ENCODE results near the gene SFTPB.
A peak's percentile ranks its signal among the peaks of the same experiment; 100 is the strongest.
"Not testable (repeated sequence)": the region's sequence is repeated elsewhere in the genome, so short reads cannot be mapped to it uniquely, and the experiment has no call there.

SFTPB gene

DNA sequence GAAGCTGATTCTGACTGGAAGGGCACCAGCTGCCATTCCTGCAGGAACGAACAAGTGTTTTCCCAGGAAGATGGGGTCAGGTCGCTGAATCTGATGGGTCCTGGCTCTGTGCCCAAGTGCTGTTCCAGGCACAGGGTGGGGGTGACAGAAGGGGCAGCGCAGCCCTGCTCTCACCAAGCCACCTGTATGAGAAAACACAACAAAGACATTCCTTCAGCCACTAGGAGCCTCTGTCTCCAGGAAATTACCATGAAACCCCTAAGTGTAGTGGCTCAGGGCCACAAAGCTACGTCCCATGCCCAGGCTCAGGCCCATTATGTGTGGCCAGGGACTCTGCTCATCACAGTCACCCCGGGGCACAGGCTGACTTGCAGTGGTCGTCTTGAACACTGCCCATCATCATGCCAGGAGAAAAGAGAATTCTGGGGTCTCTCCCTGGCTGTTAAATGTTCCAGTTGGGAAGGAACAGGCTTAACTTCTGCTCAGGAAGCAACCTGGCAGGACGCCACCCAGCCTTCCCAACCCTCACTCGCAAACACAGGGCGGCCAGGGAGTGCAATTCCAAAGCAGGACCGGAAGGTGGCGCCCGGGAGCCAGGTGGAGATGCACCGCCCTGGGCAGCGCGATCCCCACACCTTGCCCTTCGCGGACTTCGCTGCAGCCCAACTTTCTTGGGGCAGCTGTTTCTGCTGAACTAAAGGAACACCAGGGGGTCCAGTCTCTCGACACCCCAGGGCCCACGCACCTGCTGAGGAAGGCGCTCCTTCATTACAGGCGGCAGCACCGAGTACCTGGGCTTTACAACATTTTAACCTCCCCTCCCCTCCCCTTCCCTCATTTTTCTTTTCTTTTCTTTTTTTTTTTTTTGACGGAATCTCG, 11.0 kb upstream of the SFTPB start:
- Mint-ChIP-seq H3K4me1 (peaks cover 20% of the 10 kb centered on the region), H3K27me3 (peaks cover 35% of the 10 kb centered on the region), H3K9me3 (no peaks in the 10 kb centered on the region), H3K4me3 (no peak overlapping the region), H3K27ac (no peak overlapping the region), H3K36me3 (no peaks in the 10 kb centered on the region)
- peak; percentile 82 for DNase-seq
- CTCF ChIA-PET: interaction anchor here (0.6 to 4.2 kb wide), 19 partner anchors 13 to 400 kb away, joined by 3 to 96 read pairs (median 5); no protein-coding TSS in a partner anchor

DNA sequence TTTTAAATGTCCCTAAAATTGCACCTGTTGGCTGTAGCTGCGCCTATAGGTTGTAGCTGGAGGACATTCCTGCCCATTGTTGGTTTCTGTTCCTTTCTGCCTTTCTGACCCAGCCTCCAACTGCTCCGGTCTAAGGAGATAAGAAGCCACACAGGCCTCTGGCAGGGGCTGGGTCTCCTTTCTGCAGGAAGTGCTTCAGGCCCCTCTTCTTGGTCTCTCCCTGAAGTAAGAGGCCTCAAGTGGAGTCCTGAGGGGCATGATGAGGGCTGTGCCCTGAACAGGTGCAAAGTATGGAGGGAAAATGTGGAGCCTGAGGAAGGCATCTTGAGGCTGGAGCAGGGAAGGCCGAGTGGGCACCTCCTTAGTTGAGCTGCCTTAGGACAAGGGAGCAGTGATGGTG, 10.4 kb upstream of the SFTPB start:
- Mint-ChIP-seq H3K27me3 (peaks cover 42% of the 10 kb centered on the region), H3K4me3 (no peak overlapping the region), H3K9me3 (no peaks in the 10 kb centered on the region), H3K4me1 (peaks cover 20% of the 10 kb centered on the region), H3K36me3 (no peaks in the 10 kb centered on the region), H3K27ac (no peak overlapping the region)
- CTCF ChIA-PET: interaction anchor here (0.6 to 4.2 kb wide), 10 partner anchors 12 to 135 kb away, joined by 3 to 96 read pairs (median 6); no protein-coding TSS in a partner anchor
- DNase-seq: no peak

DNA sequence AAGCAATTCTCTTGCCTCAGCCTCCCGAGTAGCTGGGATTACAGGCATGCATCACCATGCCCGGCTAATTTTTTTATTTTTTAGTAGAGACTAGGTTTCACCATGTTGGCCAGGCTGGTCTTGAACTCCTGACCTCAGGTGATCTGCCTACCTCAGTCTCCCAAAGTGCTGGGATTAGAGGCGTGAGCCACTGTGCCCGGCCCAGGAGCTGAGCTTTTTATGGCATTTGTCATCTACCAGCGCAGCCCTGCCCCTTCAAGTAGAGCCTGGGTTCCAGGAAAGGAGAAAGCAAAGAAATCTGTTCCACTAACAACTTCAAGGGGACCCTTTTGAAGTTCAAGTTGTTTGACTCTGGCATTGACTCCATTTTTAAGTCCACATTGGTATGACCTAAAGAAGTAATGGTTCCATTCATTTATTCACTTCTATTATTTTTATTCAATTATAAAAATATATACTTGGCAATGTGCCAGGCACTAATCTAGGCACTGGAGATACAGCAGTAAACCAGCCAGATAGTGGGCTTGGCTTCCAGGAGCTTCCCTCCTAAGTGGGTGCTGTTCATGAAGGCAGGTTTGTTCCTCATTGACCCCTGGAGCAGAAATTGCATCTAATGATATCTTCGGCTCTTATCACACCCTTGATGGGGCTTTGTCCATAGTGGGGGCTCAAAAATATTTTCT, 8.0 kb upstream of the SFTPB start:
- CTCF ChIA-PET: interaction anchor here (1.2 to 4.7 kb wide), 3 partner anchors 39 to 138 kb away, joined by 3 to 17 read pairs (median 4); no protein-coding TSS in a partner anchor

DNA sequence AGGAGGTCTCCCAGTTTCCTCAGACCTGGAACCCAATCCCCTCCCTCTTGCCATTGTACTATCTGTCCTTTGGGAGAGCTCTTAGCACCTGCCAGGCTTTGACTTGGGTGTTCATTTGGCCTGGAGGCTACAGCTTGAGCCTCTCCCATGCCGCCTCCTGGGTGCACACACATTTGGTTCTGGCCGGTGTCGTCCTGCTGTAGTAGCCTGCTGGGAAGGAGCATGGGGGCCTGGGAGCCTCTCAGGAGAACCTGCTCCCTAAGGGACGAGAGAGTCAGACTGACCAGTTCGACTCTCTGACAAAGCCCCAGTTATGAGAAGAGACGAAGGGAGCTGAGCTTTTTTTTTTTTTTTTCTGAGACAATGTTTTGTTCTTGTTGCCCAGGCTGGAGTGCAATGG, 7.4 kb upstream of the SFTPB start:
- peaks cover 42% of the 10 kb centered on the region for H3K27me3 Mint-ChIP-seq
- H3K9me3 Mint-ChIP-seq: no peaks in the 10 kb centered on the region
- no peaks in the 10 kb centered on the region for H3K36me3 Mint-ChIP-seq
- DNase-seq: no peak
- H3K4me1 Mint-ChIP-seq: peaks cover 8% of the 10 kb centered on the region
- CTCF ChIA-PET: interaction anchor here (1.1 to 4.7 kb wide), 5 partner anchors 9 to 139 kb away, joined by 3 to 17 read pairs (median 3); no protein-coding TSS in a partner anchor
- H3K4me3 Mint-ChIP-seq: no peak overlapping the region
- no peak overlapping the region for H3K27ac Mint-ChIP-seq

More for the DNA sequence above, 8.0 kb upstream of the SFTPB start:
- DNase-seq: no peak
- Mint-ChIP-seq H3K4me3 (no peak overlapping the region), H3K27me3 (peaks cover 37% of the 10 kb centered on the region), H3K36me3 (no peaks in the 10 kb centered on the region), H3K9me3 (no peaks in the 10 kb centered on the region), H3K27ac (no peak overlapping the region), H3K4me1 (peaks cover 13% of the 10 kb centered on the region)

DNA sequence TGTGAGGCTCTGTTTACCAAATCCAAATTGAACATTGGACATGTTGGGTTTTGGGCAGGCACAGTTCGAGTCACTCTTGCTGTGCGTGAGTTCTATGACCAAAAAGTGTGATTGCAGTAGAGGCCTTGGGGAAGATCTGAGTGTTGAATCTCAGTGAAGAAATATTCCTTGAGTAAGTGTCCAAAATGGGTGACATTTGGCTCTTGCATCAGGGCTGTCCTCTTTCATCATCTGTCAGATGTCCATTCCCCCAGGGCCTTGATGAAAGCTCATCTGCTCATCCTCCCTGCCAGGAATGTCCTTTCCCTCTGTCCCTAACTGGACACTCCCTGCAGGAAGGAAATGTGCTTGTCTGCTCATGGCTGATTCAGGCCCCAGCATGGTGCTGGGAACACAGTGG, 6.4 kb upstream of the SFTPB start:
- H3K4me3 Mint-ChIP-seq: no peak overlapping the region
- CTCF ChIA-PET: interaction anchor here (1.1 to 4.7 kb wide), 3 partner anchors 8 to 38 kb away, joined by 3 to 17 read pairs (median 3); no protein-coding TSS in a partner anchor
- H3K9me3 Mint-ChIP-seq: no peaks in the 10 kb centered on the region
- no peak overlapping the region for H3K27ac Mint-ChIP-seq
- no peaks in the 10 kb centered on the region for H3K36me3 Mint-ChIP-seq
- peaks cover 5% of the 10 kb centered on the region for H3K4me1 Mint-ChIP-seq
- peaks cover 39% of the 10 kb centered on the region for H3K27me3 Mint-ChIP-seq
- no peak for DNase-seq

DNA sequence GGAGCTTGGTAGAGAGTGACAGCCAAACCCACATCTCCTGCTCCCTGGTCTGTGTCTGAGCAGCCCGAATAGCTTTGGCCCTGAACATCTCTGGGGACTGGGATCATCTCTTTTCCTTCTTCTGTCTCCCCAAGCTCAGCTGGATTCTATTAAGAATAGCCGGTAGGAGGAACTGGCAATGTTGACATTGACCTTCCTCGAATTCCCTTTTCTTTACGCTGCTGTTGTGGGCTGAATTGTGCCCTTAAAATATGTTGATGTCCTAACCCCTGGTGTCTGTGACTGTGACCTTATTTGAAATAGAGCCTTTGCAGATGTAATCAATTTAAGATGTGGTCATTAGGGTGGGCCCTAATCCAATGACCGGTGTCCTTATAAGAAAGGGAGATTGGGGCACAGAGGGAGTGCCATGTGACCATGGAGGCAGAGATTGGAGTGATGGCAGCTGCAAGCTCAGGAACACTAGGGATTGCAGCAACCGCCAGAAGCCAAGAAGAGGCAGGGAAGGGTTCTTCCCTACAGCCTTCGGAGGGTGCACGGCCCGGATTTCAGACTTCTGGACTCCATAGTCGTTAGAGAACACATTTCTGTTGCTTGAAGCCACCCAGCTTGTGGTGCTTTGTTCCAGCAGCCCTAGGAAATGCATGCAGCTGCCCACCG, 5.8 kb upstream of the SFTPB start:
- Mint-ChIP-seq H3K36me3 (no peaks in the 10 kb centered on the region), H3K9me3 (no peaks in the 10 kb centered on the region), H3K27ac (no peak overlapping the region), H3K27me3 (peaks cover 35% of the 10 kb centered on the region), H3K4me3 (no peak overlapping the region), H3K4me1 (peaks cover 2% of the 10 kb centered on the region)
- no peak for DNase-seq
- CTCF ChIA-PET: interaction anchor here (0.6 to 4.7 kb wide), 4 partner anchors 29 to 54 kb away, joined by 3 to 17 read pairs (median 3); no protein-coding TSS in a partner anchor

DNA sequence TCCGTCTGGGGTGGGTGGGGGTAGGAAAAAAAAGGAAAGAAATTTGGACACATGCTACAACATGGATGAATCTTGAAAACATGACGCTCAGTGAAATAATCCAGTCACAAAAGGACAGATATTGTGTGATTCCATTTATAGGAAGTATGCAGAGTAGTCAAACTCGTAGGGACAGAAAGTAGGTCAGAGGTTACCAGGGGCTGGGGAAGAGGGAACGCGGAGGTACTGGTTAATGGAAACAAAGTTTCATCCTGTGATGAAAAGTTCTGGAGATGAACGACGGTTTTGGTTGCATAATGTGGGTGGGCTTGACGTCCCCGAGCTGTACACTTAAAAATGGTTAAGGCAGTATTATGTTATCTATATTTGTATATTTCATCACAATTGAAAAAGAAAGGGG, 4.5 kb upstream of the SFTPB start:
- Mint-ChIP-seq H3K27ac (no peak overlapping the region), H3K4me3 (no peak overlapping the region), H3K27me3 (peaks cover 32% of the 10 kb centered on the region), H3K36me3 (no peaks in the 10 kb centered on the region), H3K4me1 (no peaks in the 10 kb centered on the region), H3K9me3 (no peaks in the 10 kb centered on the region)
- CTCF ChIA-PET: no interaction called here
- DNase-seq: no peak

DNA sequence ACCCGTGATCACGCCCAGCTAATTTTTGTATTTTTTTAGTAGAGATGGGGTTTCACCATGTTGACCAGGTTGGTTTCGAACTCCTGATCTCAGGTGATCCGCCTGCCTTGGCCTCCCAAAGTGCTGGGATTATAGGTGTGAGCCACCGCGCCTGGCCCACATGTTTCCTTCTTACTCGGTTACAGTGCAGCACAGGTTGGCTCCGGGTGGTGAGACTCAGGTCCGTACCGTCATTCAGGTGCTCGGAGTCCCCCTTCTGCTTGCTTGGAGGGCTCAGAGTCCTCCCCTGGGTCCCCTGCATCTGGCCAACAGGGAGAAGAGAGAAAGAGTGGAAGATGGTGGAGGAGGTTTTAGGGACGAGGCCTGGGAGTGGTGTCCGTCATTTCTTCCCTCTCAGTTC, 2.4 kb upstream of the SFTPB start:
- not testable (repeated sequence) for H3K9me3 Mint-ChIP-seq, H3K4me1 Mint-ChIP-seq, H3K27ac Mint-ChIP-seq, DNase-seq, H3K4me3 Mint-ChIP-seq, H3K36me3 Mint-ChIP-seq
- peaks cover 31% of the 10 kb centered on the region for H3K27me3 Mint-ChIP-seq
- CTCF ChIA-PET: interaction anchor here (1.1 to 1.5 kb wide), 2 partner anchors 14 to 37 kb away, joined by 3 to 4 read pairs; no protein-coding TSS in a partner anchor

DNA sequence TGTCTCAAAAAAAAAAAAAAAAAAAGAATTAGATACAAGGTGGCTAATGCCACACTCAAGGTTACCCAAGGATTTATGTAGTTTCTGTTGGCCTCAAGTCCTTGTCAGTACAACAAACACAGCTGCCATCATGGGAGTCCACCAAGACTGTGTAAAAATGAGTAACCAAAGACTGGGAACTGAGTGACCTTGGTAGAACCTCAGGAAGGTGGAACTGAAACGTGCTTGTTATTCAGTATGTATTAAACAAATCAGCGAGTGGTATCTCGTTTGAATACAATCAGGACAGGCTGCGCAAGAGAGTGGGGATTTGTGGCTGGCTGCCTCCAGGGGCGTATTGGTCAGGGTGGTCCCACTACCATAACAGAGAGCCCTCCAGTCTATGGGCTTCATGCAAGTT, 1.6 kb upstream of the SFTPB start:
- Mint-ChIP-seq H3K4me3 (no peak overlapping the region), H3K9me3 (no peaks in the 10 kb centered on the region)

DNA sequence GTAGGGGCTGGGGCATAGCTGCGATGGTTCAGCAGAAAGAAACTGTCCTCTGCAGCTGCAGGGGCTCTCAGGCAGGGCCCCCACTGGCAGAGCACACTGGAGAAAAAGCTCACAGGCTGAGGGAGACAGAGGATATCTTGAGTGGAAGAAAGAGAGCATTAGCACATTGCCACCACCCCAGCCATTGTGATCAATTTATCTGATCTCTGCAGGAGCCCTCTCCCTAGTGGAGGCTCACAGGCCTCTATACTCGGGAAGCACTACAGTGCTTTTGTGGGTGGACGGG, 801 bp upstream of the SFTPB start:
- H3K9me3 Mint-ChIP-seq: no peaks in the 10 kb centered on the region
- no peak overlapping the region for H3K27ac Mint-ChIP-seq
- CTCF ChIA-PET: no interaction called here
- peaks cover 20% of the 10 kb centered on the region for H3K27me3 Mint-ChIP-seq
- no peaks in the 10 kb centered on the region for H3K36me3 Mint-ChIP-seq
- DNase-seq: no peak
- H3K4me1 Mint-ChIP-seq: no peaks in the 10 kb centered on the region
- H3K4me3 Mint-ChIP-seq: no peak overlapping the region

More for the DNA sequence above, 1.6 kb upstream of the SFTPB start:
- H3K36me3 Mint-ChIP-seq: no peaks in the 10 kb centered on the region
- DNase-seq: no peak
- H3K27me3 Mint-ChIP-seq: peaks cover 24% of the 10 kb centered on the region
- H3K27ac Mint-ChIP-seq: no peak overlapping the region
- no peaks in the 10 kb centered on the region for H3K4me1 Mint-ChIP-seq
- CTCF ChIA-PET: no interaction called here

DNA sequence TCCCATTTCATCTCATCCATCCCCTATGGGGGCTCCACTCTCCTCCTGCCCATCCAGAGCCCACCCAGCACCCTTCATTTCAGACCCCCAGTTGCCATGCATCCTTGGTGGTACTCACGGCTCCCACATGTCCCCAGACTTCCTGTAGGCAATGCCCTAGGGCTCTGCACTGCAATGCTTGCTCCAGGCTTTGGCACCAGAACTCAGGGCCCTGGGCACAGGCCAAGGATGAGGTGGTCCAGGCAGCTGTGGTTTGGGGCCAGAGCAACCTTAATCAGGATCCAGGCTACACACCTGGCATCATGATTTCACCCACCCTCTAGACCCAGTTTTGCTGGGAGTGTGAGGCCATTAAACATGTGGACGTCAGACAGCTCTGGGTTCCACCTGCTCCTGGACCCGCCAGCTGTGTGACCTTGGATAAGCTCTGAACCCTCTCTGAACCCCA, 414 bp downstream of the SFTPB start:
- no peak for DNase-seq
- no peak overlapping the region for H3K4me3 Mint-ChIP-seq
- H3K36me3 Mint-ChIP-seq: no peaks in the 10 kb centered on the region
- CTCF ChIA-PET: interaction anchor here (0.9 to 1.1 kb wide), 2 partner anchors 30 to 41 kb away, joined by 3 read pairs; no protein-coding TSS in a partner anchor
- peaks cover 13% of the 10 kb centered on the region for H3K27me3 Mint-ChIP-seq
- H3K9me3 Mint-ChIP-seq: no peaks in the 10 kb centered on the region
- no peaks in the 10 kb centered on the region for H3K4me1 Mint-ChIP-seq
- no peak overlapping the region for H3K27ac Mint-ChIP-seq

DNA sequence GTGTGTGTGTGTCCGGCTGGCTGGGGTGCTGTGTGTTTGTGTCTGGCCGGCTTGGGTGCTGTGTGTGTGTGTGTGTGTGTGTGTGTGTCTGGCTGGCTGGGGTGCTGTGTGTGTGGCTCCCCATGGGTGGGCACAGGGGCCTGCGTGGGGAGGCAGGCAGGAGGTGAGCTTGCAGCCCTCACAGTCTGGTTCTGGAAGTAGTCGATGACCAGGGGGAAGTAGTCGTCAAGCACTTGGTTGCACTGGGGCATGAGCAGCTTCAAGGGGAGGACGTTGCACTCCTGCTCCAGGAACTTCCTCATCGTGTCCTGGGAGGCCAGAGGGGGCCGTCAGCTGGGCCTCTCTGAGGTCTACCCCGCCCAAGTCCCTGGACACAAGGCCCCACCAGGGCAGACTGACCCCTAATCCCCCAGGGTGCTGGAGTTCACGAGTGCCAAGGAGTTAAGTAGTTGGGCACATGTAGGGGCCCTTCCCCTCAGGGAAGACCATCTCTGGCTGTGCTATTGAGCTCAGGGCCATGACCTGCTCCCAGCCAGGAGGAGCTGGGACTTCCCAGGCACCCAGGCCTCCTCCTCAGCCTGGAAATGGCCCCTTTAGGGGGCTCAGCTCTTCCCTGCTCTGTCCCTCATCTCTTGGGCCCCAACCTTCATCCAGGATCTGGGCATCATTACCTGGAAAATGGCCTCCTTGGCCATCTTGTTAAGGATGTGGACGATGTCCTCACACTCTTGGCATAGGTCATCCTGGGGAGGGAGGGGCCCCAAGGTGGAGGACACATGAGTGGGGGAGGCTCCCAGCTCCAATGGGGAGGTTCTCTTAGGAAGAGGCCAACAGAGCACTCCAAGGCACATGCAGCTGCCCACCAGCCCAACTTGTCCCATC, 1.3 kb downstream of the SFTPB start:
- Mint-ChIP-seq H3K27me3 (peaks cover 13% of the 10 kb centered on the region), H3K4me3 (no peak overlapping the region), H3K36me3 (no peaks in the 10 kb centered on the region), H3K4me1 (no peaks in the 10 kb centered on the region), H3K9me3 (no peaks in the 10 kb centered on the region), H3K27ac (no peak overlapping the region)
- CTCF ChIA-PET: interaction anchor here (0.7 to 1.2 kb wide), 5 partner anchors 8 to 147 kb away, joined by 3 to 4 read pairs (median 3); no protein-coding TSS in a partner anchor
- DNase-seq: no peak

DNA sequence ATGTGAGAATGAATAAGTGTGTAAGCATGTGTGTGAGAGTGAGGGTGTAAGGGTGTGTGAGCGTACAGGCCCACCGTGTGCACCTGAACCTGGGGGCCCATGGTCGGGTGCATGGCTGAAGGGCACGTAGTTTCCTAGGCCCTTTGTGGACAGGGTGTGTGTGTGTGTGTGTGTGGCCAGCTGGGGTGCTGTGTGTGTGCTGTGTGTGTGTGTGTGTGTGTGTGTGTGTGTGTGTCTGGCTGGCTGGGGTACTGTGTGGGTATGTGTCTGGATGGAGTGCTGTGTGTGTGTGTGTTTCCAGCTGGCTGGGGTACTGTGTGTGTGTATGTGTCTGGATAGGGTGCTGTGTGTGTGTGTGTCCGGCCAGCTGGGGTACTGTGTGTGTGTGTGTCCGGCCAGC, 2.0 kb downstream of the SFTPB start:
- CTCF ChIA-PET: interaction anchor here (0.7 to 1.2 kb wide), 4 partner anchors 9 to 148 kb away, joined by 3 to 4 read pairs (median 3); no protein-coding TSS in a partner anchor
- Mint-ChIP-seq H3K36me3 (no peaks in the 10 kb centered on the region), H3K4me3 (no peak overlapping the region), H3K9me3 (no peaks in the 10 kb centered on the region), H3K27ac (no peak overlapping the region), H3K27me3 (peaks cover 12% of the 10 kb centered on the region), H3K4me1 (no peaks in the 10 kb centered on the region)
- DNase-seq: no peak
